Central memory CD8-positive, alpha-beta T cell (primary cell): ENCODE measurements around the gene AKAP9.
"Not testable (repeated sequence)": the region's sequence is repeated elsewhere in the genome, so short reads cannot be mapped to it uniquely, and the experiment has no call there.

Experiments used
- ATAC-seq: fragments of 150-1000 bp; cut with Tn5 transposase; replicated peaks from 2 replicates; pipeline ENCODE4 v1.10.0; 2022; ENCODE audit warnings: mild to moderate bottlenecking, moderate FRiP score, moderate number of reproducible peaks; ENCODE audit not compliant: poor library complexity, severe bottlenecking; ENCODE audit errors: extremely low read depth
- DNase-seq, 2 donors: peaks; one replicate each; pipeline ENCODE4 v3.0.0; 2021; ENCODE audit warnings: low spot score in 2 of 2
- H3K27ac Mint-ChIP-seq: one replicate; pipeline ENCODE4 v1.8.0; 2022; ENCODE audit warnings: low read depth, mild to moderate bottlenecking, moderate library complexity, mixed read lengths
- H3K27me3 Mint-ChIP-seq: one replicate; pipeline ENCODE4 v1.8.0; 2022; ENCODE audit warnings: mixed read lengths
- H3K36me3 Mint-ChIP-seq: one replicate; pipeline ENCODE4 v1.8.0; 2022; ENCODE audit warnings: mild to moderate bottlenecking, moderate library complexity, mixed read lengths; ENCODE audit not compliant: insufficient read depth
- H3K4me1 Mint-ChIP-seq: one replicate; pipeline ENCODE4 v1.8.0; 2022; ENCODE audit warnings: mixed read lengths
- H3K4me3 Mint-ChIP-seq: one replicate; pipeline ENCODE4 v1.8.0; 2022; ENCODE audit warnings: mild to moderate bottlenecking, moderate library complexity, mixed read lengths
- H3K9me3 Mint-ChIP-seq: one replicate; pipeline ENCODE4 v1.8.0; 2022; ENCODE audit warnings: mixed read lengths

AKAP9 gene

GRCh38 chr7:92134271-92135051 is 193.8 kb downstream of the AKAP9 start, which contains the start of gene CYP51A1:
CYP51A1 (minus strand) TSS chr7:92134477; CDS start chr7:92134364, 113 bp downstream.
- H3K27ac Mint-ChIP-seq, result peak within 1 kb of the TSS; percentile 98
- peak within 1 kb of the TSS; percentile 98 for H3K4me3 Mint-ChIP-seq
- ATAC-seq (peak; percentile 83), DNase-seq (peak; percentile 95 to 97)
- H3K4me1 Mint-ChIP-seq, result peaks cover 14% of the 10 kb centered on the region
- peaks cover 30% of the 10 kb centered on the region for H3K36me3 Mint-ChIP-seq
- no peaks in the 10 kb centered on the region for H3K27me3 Mint-ChIP-seq
- no peaks in the 10 kb centered on the region for H3K9me3 Mint-ChIP-seq

DNA sequence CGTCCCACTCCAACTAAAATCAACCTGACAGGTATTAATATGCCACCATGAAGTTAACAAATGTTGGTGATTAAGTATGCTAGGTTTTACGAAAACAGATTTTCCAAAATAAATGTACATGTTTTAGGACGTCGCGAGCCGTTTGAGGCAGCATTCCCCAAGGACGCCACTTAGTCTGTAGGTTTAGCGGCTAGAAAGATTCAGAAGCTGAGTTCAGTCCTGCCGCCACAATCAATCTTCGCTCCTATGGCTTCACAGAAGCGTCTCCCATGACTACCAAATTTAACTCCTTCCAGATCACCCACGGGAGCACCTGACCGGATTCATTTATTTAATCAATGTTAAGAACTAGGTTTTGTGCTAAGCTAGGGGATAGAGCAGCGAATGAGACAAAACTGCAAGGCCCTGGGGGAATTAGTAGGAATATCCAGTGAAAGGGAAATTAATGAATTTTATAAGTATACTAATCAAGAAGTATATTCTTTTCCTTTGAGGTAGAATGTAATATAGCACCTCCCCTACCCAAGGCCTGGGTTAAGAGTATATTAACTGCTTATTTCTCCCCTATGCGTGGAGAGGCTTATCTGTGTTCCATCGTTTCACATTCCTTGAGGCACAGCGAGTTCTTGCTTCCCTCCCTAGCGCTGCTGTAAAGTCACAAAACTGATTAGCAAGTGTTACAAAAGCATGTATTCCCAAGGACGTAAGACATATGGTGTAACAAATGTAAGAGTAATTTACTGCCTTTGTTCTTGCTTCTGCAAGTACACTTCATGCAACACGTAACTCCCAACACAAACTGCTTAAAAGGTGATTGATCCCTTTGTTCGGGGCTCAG is 194.6 kb downstream of the AKAP9 start:
- Mint-ChIP-seq H3K36me3 (peaks cover 29% of the 10 kb centered on the region), H3K27me3 (no peaks in the 10 kb centered on the region), H3K4me1 (peaks cover 14% of the 10 kb centered on the region), H3K27ac (peak overlapping the region; percentile 98), H3K9me3 (no peaks in the 10 kb centered on the region), H3K4me3 (peak overlapping the region; percentile 98)
- DNase-seq (no peak), ATAC-seq (no peak)

- Mint-ChIP-seq H3K27me3 (no peaks in the 10 kb centered on the region), H3K9me3 (no peaks in the 10 kb centered on the region), H3K27ac (no peak overlapping the region), H3K36me3 (peaks cover 24% of the 10 kb centered on the region), H3K4me3 (no peak overlapping the region), H3K4me1 (peaks cover 7% of the 10 kb centered on the region)
- ATAC-seq, result no peak
- no peak for DNase-seq
These were observed 196.9 kb downstream of the AKAP9 start for GRCh38 chr7:92137557-92137956.

DNA sequence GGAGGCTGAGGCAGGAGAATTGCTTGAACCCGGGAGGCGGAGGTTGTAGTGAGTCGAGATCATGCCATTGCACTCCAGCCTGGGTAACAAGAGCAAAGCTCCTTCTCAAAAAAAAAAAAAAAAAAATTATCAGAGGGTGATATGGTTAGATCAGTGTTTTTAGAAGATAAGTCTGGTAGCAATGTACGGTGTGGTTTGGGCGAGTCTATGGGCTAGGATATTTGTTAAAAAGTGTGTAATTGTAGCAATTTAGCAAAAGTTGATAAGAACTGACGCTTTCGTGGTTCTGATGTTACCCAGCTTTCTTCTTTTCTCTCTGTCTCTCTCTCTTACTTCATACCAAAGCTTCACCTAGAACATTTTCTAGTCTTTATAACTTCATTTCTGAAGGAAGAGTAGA is 200.5 kb downstream of the AKAP9 start:
- Mint-ChIP-seq H3K27ac (no peak overlapping the region), H3K4me1 (no peaks in the 10 kb centered on the region), H3K27me3 (no peaks in the 10 kb centered on the region), H3K9me3 (no peaks in the 10 kb centered on the region), H3K4me3 (no peak overlapping the region), H3K36me3 (no peaks in the 10 kb centered on the region)
- ATAC-seq (no peak), DNase-seq (no peak)

DNA sequence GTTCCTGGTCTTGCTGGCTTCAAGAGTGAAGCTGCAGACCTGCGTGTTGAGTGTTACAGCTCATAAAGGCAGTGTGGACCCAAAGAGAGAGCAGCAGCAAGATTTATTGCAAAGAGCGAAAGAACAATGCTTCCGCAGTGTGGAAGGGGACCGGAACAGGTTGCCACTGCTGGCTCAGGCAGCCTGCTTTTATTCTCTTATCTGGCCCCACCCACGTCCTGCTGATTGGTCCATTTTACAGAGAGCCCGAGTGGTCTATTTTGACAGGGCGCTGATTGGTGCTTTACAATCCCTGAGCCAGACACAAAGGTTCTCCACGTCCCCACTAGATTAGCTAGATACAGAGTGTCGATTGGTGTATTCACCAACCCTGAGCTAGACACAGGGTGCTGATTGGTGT is 202.1 kb downstream of the AKAP9 start:
- not testable (repeated sequence) for H3K36me3 Mint-ChIP-seq, H3K9me3 Mint-ChIP-seq, DNase-seq, ATAC-seq, H3K4me1 Mint-ChIP-seq, H3K4me3 Mint-ChIP-seq, H3K27me3 Mint-ChIP-seq, H3K27ac Mint-ChIP-seq

DNA sequence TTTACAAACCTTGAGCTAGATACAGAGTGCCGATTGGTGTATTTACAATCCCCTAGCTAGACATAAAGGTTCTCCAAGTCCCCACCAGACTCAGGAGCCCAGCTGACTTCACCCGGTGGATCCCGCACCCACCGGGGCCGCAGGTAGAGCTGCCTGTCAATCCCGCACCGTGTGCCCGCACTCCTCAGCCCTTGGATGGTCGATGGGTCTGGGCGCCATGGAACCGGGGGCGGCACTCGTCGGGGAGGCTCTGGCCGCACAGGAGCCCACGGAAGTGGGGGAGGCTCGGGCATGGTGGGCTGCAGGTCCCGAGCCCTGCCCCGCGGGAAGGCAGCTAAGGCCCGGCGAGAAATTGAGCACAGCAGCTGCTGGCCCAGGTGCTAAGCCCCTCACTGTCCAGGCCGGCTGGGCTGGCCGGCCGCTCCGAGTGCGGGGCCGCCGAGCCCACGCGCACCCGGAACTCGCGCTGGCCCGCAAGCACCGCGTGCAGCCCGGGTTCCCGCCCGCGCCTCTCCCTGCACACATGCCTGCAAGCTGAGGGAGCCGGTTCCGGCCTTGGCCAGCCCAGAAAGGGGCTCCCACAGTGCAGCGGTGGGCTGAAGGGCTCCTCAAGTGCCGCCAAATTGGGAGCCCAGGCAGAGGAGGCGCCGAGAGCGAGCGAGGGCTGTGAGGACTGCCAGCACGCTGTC is 202.7 kb downstream of the AKAP9 start:
- H3K27me3 Mint-ChIP-seq, H3K4me1 Mint-ChIP-seq, ATAC-seq: not testable (repeated sequence)

DNA sequence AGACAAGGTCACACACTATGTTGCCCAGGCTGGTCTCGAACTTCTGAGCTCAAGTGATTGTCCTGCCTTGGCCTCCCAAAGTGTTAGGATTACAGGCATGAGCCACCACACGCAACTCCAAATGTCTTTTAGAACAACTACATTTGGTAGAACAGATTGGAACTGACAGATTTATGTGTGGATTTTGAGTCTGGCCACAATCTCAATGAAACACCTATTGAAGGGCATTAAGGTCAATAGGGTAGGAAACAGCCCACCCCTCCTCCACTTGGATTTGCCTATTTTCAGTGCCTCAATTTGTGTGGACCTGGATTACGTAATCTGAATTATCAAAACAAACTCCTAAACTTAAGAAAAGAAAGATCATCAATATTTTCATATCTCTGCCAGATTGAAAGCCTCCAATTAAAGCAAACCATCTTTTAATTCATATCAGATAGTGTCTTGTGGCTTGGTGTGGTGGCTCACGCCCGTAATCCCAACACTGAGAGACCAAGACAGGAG is 209.1 kb downstream of the AKAP9 start:
- ATAC-seq (no peak), DNase-seq (no peak)
- no peaks in the 10 kb centered on the region for H3K4me1 Mint-ChIP-seq
- no peaks in the 10 kb centered on the region for H3K36me3 Mint-ChIP-seq
- H3K4me3 Mint-ChIP-seq, result no peak overlapping the region
- H3K27me3 Mint-ChIP-seq, result no peaks in the 10 kb centered on the region
- no peaks in the 10 kb centered on the region for H3K9me3 Mint-ChIP-seq
- no peak overlapping the region for H3K27ac Mint-ChIP-seq

More for the DNA sequence above, 202.7 kb downstream of the AKAP9 start:
- not testable (repeated sequence) for H3K4me3 Mint-ChIP-seq, H3K9me3 Mint-ChIP-seq, H3K36me3 Mint-ChIP-seq, H3K27ac Mint-ChIP-seq, DNase-seq

DNA sequence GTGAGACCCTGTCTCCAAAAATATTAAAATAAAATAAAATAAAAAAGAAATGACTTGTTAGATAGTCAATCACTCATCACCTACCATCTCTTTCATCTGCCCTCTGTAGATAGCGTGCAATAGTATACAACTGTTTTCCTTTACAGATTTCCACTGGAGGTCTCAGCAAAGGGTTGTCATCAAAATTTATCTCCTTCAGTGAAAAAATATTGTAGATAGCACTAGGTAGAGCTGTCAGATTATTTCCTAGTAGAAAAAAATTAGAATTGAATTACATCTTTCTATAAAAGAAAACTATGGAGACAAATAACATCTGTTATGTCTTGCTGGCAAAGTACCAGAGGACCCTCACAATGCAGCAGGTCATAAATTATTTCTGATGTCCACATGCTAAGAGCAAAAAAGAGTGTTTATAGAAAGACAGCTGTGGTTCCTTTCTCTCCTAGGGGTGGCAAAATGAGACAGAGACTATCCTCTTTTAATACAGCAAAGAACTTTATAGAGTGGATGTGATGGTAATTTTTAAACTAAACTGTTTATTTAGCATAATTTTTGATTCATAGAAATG is 209.9 kb downstream of the AKAP9 start:
- Mint-ChIP-seq H3K27ac (no peak overlapping the region), H3K4me1 (no peaks in the 10 kb centered on the region), H3K9me3 (no peaks in the 10 kb centered on the region), H3K4me3 (no peak overlapping the region), H3K36me3 (no peaks in the 10 kb centered on the region), H3K27me3 (no peaks in the 10 kb centered on the region)
- no peak for DNase-seq
- no peak for ATAC-seq

DNA sequence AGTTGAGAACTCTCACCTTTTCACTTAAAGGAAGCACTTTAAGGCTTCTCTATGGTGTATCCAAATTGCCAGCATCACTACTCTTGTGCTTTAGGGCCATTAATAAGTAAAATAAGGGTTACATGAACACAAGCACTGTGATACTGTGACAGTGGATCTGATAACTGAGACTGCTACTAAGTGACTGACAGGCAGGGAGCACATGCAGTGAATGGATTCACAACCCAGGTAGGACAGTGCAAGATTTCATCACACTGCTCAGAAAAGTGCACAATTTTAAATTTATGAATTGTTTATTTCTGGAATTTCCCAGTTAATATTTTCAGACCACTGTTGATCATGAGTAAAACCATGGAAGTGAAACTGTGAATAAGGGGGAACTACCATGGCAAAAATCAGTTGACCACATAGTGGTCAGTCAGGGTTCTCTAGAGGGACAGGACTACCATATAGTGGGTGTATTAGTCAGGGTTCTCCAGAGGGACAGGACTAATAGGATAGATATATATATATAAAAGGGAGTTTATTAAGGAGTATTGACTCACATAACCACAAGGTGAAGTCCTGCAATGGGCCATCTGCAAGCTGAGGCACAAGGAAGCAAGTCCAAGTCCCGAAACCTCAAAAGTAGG is 214.6 kb downstream of the AKAP9 start:
- Mint-ChIP-seq H3K27me3 (no peaks in the 10 kb centered on the region), H3K4me3 (no peak overlapping the region), H3K9me3 (no peaks in the 10 kb centered on the region), H3K4me1 (no peaks in the 10 kb centered on the region), H3K27ac (no peak overlapping the region), H3K36me3 (no peaks in the 10 kb centered on the region)
- ATAC-seq (no peak), DNase-seq (no peak)

DNA sequence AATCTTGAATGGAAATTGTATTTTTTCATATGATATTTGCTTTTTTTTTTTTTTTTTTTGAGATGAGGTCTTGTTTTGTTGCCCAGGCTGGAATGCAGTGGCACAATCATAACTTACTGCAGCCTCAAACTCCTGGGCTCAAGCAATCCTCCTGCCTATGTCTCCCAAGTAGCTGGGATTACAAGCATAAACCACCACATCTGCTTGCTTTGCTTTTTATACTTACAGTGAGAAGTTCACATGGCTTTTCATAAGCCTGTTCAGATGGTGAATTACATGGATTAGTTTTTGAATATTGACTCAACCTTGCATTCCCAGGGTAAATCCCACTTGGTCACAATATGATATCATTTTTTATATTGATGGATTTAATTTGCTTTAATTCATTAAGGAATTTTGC is 216.3 kb downstream of the AKAP9 start:
- Mint-ChIP-seq H3K4me3 (no peak overlapping the region), H3K27me3 (peaks cover 16% of the 10 kb centered on the region), H3K4me1 (no peaks in the 10 kb centered on the region), H3K36me3 (no peaks in the 10 kb centered on the region), H3K27ac (no peak overlapping the region), H3K9me3 (no peaks in the 10 kb centered on the region)
- DNase-seq (no peak), ATAC-seq (no peak)

DNA sequence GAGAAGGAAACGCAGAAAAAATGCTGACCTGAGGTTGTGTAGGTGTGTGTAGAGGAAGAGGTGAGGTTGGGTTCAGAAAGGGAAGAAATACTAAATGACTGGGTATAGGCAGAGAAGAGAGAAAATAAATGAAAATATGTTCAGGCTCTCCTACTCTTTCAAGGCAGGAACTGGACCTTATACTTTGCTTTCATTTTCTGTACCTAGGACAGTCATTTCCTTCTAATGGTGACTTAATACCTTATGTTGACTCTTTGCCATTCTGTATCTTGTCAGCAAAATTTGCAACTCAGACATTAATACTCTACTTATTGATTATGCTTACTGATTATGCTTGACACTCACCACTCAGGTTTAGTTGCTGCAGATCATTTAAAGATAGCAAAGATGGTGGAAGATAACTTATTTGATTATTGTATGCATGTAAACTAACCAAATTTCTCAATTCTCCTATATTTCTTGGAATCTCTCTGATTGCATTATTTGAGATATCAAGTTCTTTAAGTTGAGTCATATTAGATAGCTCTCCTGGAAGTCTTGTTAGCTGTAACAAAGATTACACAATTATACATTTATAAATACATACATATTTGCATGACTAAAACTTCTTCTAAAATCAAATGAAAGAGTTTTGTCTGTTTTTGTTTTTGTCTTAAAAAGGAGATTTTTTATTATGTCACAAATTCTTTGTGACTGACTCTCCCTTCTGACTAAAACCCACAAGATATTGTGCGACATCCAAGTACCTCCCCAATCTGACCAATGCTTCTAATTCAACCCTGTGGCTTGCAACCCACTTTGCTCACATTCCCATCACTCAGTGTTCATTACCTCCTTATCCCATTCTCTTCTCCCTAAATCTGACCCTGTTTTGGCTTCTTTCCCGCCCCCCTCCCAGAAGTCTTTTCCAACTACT is 218.3 kb downstream of the AKAP9 start:
- no peak overlapping the region for H3K27ac Mint-ChIP-seq
- DNase-seq (no peak), ATAC-seq (no peak)
- H3K4me3 Mint-ChIP-seq, result no peak overlapping the region
- H3K9me3 Mint-ChIP-seq, result no peaks in the 10 kb centered on the region
- no peaks in the 10 kb centered on the region for H3K4me1 Mint-ChIP-seq
- H3K27me3 Mint-ChIP-seq, result peaks cover 26% of the 10 kb centered on the region
- H3K36me3 Mint-ChIP-seq, result no peaks in the 10 kb centered on the region
